ENCODE measurements around the gene WNK1. TPM values are rescaled to one million over a fixed set of nuclear protein-coding genes. Genes with fewer than 3 reads are reported as not detected.

The WNK1 gene
- total RNA-seq, 1 experiment from 2014 or later, result 117 TPM

DNA sequence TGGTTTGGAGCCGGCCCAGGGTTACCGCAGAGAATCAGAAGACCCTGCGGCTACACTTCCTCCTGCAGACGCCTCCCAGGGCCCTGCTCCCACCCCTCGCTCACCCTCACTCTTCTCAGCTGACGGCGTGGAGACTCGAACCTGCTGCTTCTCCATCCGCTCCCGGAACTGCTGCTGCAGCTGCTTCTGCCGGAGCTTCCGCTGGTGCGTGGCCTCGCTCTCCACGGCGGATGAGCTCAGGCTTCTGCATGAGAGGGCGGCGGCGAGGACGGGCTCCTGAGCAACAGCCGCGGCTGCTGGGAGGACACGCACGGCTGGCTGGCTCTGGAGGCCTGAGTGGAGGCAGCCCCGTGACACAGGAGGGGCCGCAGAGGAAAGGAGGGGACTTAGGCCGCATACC lies 163.9 kb downstream of the WNK1 start:
- Histone ChIP-seq H3K18ac (ENCODE audit: insufficient read length, low read depth, low read length) (no peak overlapping the region), H2AK5ac (ENCODE audit: insufficient read length, low read length) (no peak overlapping the region), H3K56ac (ENCODE audit: insufficient read length, low read depth, low read length) (no peak overlapping the region), H3K9ac (ENCODE audit: extremely low read depth, insufficient read length, low read length) (no peak overlapping the region), H4K20me1 (ENCODE audit: control insufficient read depth, insufficient read depth, insufficient read length) (no peaks in the 10 kb centered on the region), H3K4me2 (ENCODE audit: insufficient read depth, insufficient read length, low read length) (no peak overlapping the region), H2BK20ac (ENCODE audit: low read depth, low read length, poor library complexity, severe bottlenecking) (no peak overlapping the region), H2BK15ac (ENCODE audit: low read depth, low read length) (no peak overlapping the region), H2BK120ac (ENCODE audit: low read depth, low read length, poor library complexity, severe bottlenecking) (no peak overlapping the region), H3K4ac (ENCODE audit: low read depth, low read length) (no peak overlapping the region), H3K79me2 (ENCODE audit: insufficient read depth, low read length) (no peaks in the 10 kb centered on the region), H2AFZ (ENCODE audit: low read length) (no peak overlapping the region), H3K79me1 (ENCODE audit: insufficient read depth, low read depth, low read length, poor library complexity, severe bottlenecking) (no peaks in the 10 kb centered on the region), H3K23ac (ENCODE audit: insufficient read length, low read depth, low read length) (no peak overlapping the region), H3K27ac (ENCODE audit: insufficient read length, low read depth, low read length) (no peak overlapping the region), H3K4me1 (ENCODE audit: insufficient read depth, low read length) (no peaks in the 10 kb centered on the region; the same call in 1 of the 2 replicates), H2BK12ac (ENCODE audit: insufficient read length, low read depth, low read length) (no peak overlapping the region), H4K5ac (ENCODE audit: insufficient read length, low read depth, low read length) (no peak overlapping the region), H3T11ph (ENCODE audit: low read length) (no peak overlapping the region), H4K91ac (ENCODE audit: insufficient read length, low read depth, low read length) (no peak overlapping the region), H2BK5ac (ENCODE audit: insufficient read length, low read length) (no peak overlapping the region), H4K8ac (replicated peaks; ENCODE audit: insufficient read length, low read depth, low read length) (no peak overlapping the region), H3K9me3 (ENCODE audit: control insufficient read depth, low read depth, low read length) (no peaks in the 10 kb centered on the region), H3K23me2 (ENCODE audit: insufficient read length, low read depth, low read length, poor library complexity, severe bottlenecking) (no peaks in the 10 kb centered on the region), H3K14ac (ENCODE audit: insufficient read depth, low read length) (no peak overlapping the region; the same call in 1 of the 2 replicates), H3K27me3 (ENCODE audit: insufficient read depth, low read length) (no peaks in the 10 kb centered on the region)
- WGBS (ENCODE audit: extremely low coverage, insufficient read length, low lambda C conversion rate), result no CpG with 5 or more reads among the region's 27 CpGs
- no peaks in the 10 kb centered on the region; a peak in 2 of 5 replicates for H3K9me3 Mint-ChIP-seq
- H3K4me1 Mint-ChIP-seq, result peaks cover 6 to 16% of the 10 kb centered on the region in 2 experiments; a peak in 2 of 4 replicates
- no peak overlapping the region for H3K4me3 Mint-ChIP-seq
- H3K27me3 Mint-ChIP-seq (ENCODE audit: low read depth), result no peaks in the 10 kb centered on the region
- TF ChIP-seq, protein P1, sequence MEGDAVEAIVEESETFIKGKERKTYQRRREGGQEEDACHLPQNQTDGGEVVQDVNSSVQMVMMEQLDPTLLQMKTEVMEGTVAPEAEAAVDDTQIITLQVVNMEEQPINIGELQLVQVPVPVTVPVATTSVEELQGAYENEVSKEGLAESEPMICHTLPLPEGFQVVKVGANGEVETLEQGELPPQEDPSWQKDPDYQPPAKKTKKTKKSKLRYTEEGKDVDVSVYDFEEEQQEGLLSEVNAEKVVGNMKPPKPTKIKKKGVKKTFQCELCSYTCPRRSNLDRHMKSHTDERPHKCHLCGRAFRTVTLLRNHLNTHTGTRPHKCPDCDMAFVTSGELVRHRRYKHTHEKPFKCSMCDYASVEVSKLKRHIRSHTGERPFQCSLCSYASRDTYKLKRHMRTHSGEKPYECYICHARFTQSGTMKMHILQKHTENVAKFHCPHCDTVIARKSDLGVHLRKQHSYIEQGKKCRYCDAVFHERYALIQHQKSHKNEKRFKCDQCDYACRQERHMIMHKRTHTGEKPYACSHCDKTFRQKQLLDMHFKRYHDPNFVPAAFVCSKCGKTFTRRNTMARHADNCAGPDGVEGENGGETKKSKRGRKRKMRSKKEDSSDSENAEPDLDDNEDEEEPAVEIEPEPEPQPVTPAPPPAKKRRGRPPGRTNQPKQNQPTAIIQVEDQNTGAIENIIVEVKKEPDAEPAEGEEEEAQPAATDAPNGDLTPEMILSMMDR (conservative IDR thresholded peaks at IDR 0.05), result no peak
- H3K36me3 Mint-ChIP-seq (ENCODE audit: insufficient read depth in 1 of 3, low read depth in 3 of 3), result peaks cover 48 to 78% (median 77%) of the 10 kb centered on the region in 3 experiments
- peak overlapping the region; percentile 49 to 93 (median 80); a peak in 5 of 7 replicates for H3K27ac Mint-ChIP-seq
- DNase-seq, result peak; percentile 50

Data from H9 (cell line).